PC-9 (cell line): ENCODE results near the gene PRR5L. TPM values are rescaled to one million over a fixed set of nuclear protein-coding genes. Genes with fewer than 3 reads are reported as not detected.

Experiments
- BruUV-seq: library from RNA; stranded (reverse); fragments of 400-500 nt; replicated peaks from 2 replicates; lab custom pipeline; 2021; lab: Mats Ljungman, UMichigan
- CTCF ChIA-PET: fragments of 300-600 bp; sonication (Branson Sonifier 250); formaldehyde crosslinking; loops from one replicate; lab custom pipeline; 2022; ENCODE audit warnings: antibody characterized with exemption; lab: Charles Lee
- POLR2A ChIA-PET: fragments of 300-600 bp; sonication (Branson Sonifier 250); formaldehyde crosslinking; loops from one replicate; lab custom pipeline; 2022; ENCODE audit warnings: antibody characterized with exemption; ENCODE audit not compliant: unreplicated experiment; lab: Charles Lee
- DNase-seq, 2 experiments: peaks; one replicate each; pipeline versions ENCODE4 v3.0.0 to v3.0.0-alpha.2; 2015 to 2022; ENCODE audit warnings: mixed read lengths in 1 of 2
- H2AFZ ChIP-seq: fragments of 200-600 bp; sonication (generic); 2 replicates; pipeline ENCODE4 v1.8.1; 2017; ENCODE audit warnings: antibody characterized with exemption
- H3F3A ChIP-seq: fragments of 200-600 bp; sonication (generic); 2 replicates; pipeline ENCODE4 v1.8.1; 2017; ENCODE audit warnings: antibody characterized with exemption, mild to moderate bottlenecking, low read depth; ENCODE audit not compliant: insufficient read depth
- H3K27ac ChIP-seq: fragments of 200-600 bp; sonication (generic); 2 replicates; pipeline ENCODE4 v1.6.1; 2016; ENCODE audit warnings: mixed run types
- H3K27me3 ChIP-seq: fragments of 200-600 bp; sonication (generic); 2 replicates; pipeline ENCODE4 v1.6.1; 2016; ENCODE audit warnings: low read depth, mixed run types; ENCODE audit not compliant: insufficient read depth
- H3K36me3 ChIP-seq: fragments of 200-600 bp; sonication (generic); 2 replicates; pipeline ENCODE4 v1.6.1; 2016; ENCODE audit warnings: low read depth, mixed run types
- H3K4me1 ChIP-seq: fragments of 200-600 bp; sonication (generic); replicated peaks from 2 replicates; pipeline ENCODE4 v1.6.1; 2016; ENCODE audit warnings: mixed run types; ENCODE audit not compliant: insufficient read depth
- H3K4me2 ChIP-seq: fragments of 200-600 bp; sonication (generic); 2 replicates; pipeline ENCODE4 v1.6.1; 2017; ENCODE audit warnings: mixed run types
- H3K4me3 ChIP-seq: fragments of 200-600 bp; sonication (generic); 2 replicates; pipeline ENCODE4 v1.6.1; 2016; ENCODE audit warnings: mixed run types
- H3K79me2 ChIP-seq: fragments of 200-600 bp; sonication (generic); 2 replicates; pipeline ENCODE4 v1.6.1; 2017; ENCODE audit warnings: low read depth, mixed run types
- H3K9me2 ChIP-seq: fragments of 200-600 bp; sonication (generic); 2 replicates; pipeline ENCODE4 v1.8.1; 2017; ENCODE audit warnings: mild to moderate bottlenecking; ENCODE audit not compliant: insufficient read depth
- H3K9me3 ChIP-seq: fragments of 200-600 bp; sonication (generic); 2 replicates; pipeline ENCODE4 v1.8.1; 2016; ENCODE audit warnings: low read depth; ENCODE audit not compliant: insufficient read depth
- H4K20me1 ChIP-seq: fragments of 200-600 bp; sonication (generic); 2 replicates; pipeline ENCODE4 v1.8.1; 2017; ENCODE audit not compliant: insufficient read depth
- EZH2 ChIP-seq: fragments of 200-600 bp; sonication (generic); IDR thresholded peaks from 2 replicates; pipeline ENCODE4 v1.8.0; 2017; ENCODE audit warnings: antibody characterized with exemption, low read depth
- intact Hi-C: fragments of 100-400 bp; cut with micrococcal nuclease; formaldehyde crosslinking; loops from one replicate; pipeline ENCODE4 v1.10.0; 2022; ENCODE audit not compliant: unreplicated experiment
- total RNA-seq: library from RNA; stranded (reverse); gene quantifications from 2 replicates; pipeline ENCODE4 v1.2.3, GENCODE V29; 2021
- TF ChIP-seq, protein P1 (sequence below): fragments of 200-600 bp; sonication (generic); conservative IDR thresholded peaks from 2 replicates; pipeline ENCODE4 v1.6.1; 2017; ENCODE audit warnings: mixed run types, antibody characterized with exemption, mild to moderate bottlenecking, moderate library complexity

Gene PRR5L
- total RNA-seq, 1 experiment from 2014 or later, result 5.1 TPM

DNA sequence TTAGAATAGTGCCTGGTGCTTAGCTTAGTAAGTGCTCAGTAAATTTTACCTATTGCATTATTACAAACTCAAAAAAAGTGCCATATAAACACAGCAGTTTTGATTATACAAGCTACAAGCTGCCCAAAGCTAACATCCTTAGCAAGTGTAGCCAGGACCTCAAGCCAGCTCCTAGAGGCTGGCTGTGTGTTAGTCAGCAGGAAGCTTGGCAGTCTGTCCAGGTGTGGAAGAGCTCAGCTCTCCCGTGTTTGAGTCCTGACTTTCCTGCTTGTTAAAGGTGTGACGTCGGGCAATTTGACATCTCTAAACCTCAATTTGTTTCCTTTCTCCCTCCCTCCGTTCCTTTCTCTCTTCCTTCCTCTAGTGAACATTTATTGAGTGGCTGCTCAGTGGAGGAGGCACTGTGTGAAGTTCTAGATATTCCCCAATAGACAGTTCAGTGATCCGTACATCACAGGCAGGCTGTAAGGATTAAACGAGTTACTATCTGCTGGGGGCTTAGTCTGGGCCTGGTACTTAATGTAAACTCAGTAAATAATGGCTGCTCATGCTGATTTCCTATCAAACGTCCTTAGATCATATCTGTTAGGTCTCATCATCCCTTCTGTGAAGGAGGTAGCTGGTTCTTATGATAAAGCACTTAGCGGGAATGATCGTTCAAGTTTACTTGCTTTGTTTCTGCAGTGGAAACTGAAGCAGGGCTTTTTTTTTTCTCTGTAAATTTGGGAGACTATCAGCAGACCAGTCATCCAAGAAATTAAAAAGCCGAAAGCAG is 68.7 kb downstream of the PRR5L start:
- H3K4me2 ChIP-seq, result no peak overlapping the region
- H3K4me1 ChIP-seq, result peaks cover 39% of the 10 kb centered on the region
- H3K27me3 ChIP-seq, result no peaks in the 10 kb centered on the region
- TF ChIP-seq, protein P1, sequence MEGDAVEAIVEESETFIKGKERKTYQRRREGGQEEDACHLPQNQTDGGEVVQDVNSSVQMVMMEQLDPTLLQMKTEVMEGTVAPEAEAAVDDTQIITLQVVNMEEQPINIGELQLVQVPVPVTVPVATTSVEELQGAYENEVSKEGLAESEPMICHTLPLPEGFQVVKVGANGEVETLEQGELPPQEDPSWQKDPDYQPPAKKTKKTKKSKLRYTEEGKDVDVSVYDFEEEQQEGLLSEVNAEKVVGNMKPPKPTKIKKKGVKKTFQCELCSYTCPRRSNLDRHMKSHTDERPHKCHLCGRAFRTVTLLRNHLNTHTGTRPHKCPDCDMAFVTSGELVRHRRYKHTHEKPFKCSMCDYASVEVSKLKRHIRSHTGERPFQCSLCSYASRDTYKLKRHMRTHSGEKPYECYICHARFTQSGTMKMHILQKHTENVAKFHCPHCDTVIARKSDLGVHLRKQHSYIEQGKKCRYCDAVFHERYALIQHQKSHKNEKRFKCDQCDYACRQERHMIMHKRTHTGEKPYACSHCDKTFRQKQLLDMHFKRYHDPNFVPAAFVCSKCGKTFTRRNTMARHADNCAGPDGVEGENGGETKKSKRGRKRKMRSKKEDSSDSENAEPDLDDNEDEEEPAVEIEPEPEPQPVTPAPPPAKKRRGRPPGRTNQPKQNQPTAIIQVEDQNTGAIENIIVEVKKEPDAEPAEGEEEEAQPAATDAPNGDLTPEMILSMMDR, result no peak
- TF ChIP-seq EZH2, result no peak
- no peak overlapping the region for H3K4me3 ChIP-seq
- no peaks in the 10 kb centered on the region for H3K9me2 ChIP-seq
- H4K20me1 ChIP-seq, result no peaks in the 10 kb centered on the region
- no peaks in the 10 kb centered on the region for H3K79me2 ChIP-seq
- no peaks in the 10 kb centered on the region for H3K36me3 ChIP-seq
- no peak for DNase-seq
- peaks cover 9% of the 10 kb centered on the region for H3F3A ChIP-seq
- ChIA-PET POLR2A (no interaction called here), CTCF (interaction anchor here (1.0 kb wide), 1 partner anchor 13 kb away, joined by 4 read pairs; no protein-coding TSS in a partner anchor)
- no peaks in the 10 kb centered on the region for H3K9me3 ChIP-seq
- intact Hi-C loops, result loop anchor here (5.0 kb wide), 1 partner anchor 83 kb away; no protein-coding TSS in a partner anchor
- no peak overlapping the region for H3K27ac ChIP-seq
- no TSS peak for BruUV-seq
- no peak overlapping the region for H2AFZ ChIP-seq

DNA sequence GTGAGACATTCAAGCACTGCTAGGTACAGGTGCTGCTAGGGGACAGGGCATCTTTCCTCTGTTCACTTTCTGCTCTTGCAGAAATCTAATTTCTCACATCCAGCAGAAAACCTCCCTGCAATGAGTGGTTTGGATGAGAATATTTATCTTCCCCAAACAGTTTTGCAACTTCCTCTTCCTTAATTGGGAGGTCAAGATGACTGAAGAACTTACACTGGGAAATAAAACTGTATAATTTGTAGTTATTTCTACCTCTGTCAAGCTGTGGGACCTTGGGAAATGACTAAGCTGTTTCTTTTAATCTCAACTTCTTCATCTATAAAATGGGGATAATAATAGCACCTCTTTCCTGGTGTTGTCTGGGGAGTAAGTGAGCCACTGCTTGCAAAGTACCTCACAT is 69.8 kb downstream of the PRR5L start:
- Histone ChIP-seq H3K27me3 (no peaks in the 10 kb centered on the region), H3F3A (peaks cover 9% of the 10 kb centered on the region), H3K4me1 (peaks cover 34% of the 10 kb centered on the region), H3K79me2 (no peaks in the 10 kb centered on the region), H4K20me1 (no peaks in the 10 kb centered on the region), H3K36me3 (no peaks in the 10 kb centered on the region), H2AFZ (no peak overlapping the region), H3K27ac (no peak overlapping the region), H3K4me3 (no peak overlapping the region), H3K4me2 (no peak overlapping the region), H3K9me2 (no peaks in the 10 kb centered on the region), H3K9me3 (no peaks in the 10 kb centered on the region)
- CTCF ChIA-PET, result no interaction called here
- no peak for DNase-seq
- intact Hi-C loops, result no loop called here
- POLR2A ChIA-PET, result no interaction called here
- TF ChIP-seq, protein P1, result no peak
- no peak for TF ChIP-seq EZH2
- BruUV-seq, result no TSS peak

DNA sequence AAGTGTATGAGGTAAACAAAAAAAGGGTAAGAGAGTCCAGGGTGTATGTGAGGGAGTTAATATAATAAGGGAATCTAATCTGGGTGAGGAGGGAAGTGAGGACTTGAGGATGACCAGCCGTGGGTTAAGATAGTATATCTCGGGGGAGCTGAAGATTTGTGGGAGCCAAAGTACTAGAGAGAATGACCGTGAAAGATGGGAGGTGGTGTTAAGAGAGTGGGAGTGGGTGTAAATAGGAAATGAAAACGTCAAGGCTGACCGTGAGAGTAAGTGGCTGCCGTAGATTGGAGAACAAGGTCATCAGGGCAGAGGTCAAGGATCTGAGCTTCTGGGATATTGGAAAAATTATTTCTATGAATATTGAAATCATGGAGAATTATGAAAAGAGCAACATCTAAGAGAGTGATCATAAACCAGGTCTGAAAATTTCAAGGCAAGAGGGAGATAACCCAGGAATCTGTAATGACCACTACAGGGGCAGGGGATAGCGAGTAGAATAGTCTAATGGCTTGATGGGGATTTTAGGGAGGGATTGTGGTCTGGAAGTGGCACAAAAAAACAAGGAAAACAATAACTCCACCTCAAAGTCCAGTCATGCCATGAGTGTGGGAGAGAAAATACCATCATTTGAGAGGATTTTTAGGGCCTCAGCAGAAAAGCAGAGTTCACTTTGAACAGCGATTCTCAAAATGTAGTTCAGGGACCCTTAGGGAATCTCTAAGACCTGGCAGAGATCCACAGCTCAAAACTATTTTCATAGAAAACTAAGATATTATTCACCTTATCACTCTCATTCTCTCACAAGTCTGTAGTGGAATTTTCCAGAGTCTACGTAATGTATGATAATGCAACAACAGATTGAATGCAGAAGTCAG is 72.0 kb downstream of the PRR5L start:
- Histone ChIP-seq H4K20me1 (no peaks in the 10 kb centered on the region), H2AFZ (no peak overlapping the region), H3K27me3 (no peaks in the 10 kb centered on the region), H3F3A (peaks cover 9% of the 10 kb centered on the region), H3K36me3 (no peaks in the 10 kb centered on the region), H3K27ac (no peak overlapping the region), H3K4me1 (peaks cover 14% of the 10 kb centered on the region), H3K4me2 (no peak overlapping the region), H3K9me2 (peaks cover 3% of the 10 kb centered on the region; the same call in 1 of the 2 replicates), H3K4me3 (no peak overlapping the region), H3K79me2 (no peaks in the 10 kb centered on the region), H3K9me3 (no peaks in the 10 kb centered on the region)
- DNase-seq, result no peak
- BruUV-seq, result no TSS peak
- ChIA-PET CTCF (no interaction called here), POLR2A (no interaction called here)
- intact Hi-C loops, result no loop called here
- TF ChIP-seq EZH2, result no peak
